Peyer's patch (tissue), 4 donors: ENCODE measurements around the gene PROZ. TPM values are rescaled to one million over a fixed set of nuclear protein-coding genes. Genes with fewer than 3 reads are reported as not detected.

Experiments
- DNase-seq, 3 donors: peaks; one replicate each; pipeline ENCODE4 v3.0.0-alpha.2; 2017 to 2019
- H3K27ac ChIP-seq, 4 donors: fragments of 200-600 bp; sonication (generic); one replicate each; pipeline ENCODE4 v1.5.1; 2016 to 2019
- H3K27me3 ChIP-seq, 2 donors: fragments of 200-600 bp; sonication (generic); one replicate each; pipeline ENCODE4 v1.5.1; 2019
- H3K36me3 ChIP-seq, 3 donors: fragments of 200-600 bp; sonication (generic); one replicate each; pipeline ENCODE4 v1.5.1; 2016 to 2019
- H3K4me1 ChIP-seq, 4 donors: fragments of 200-600 bp; sonication (generic); one replicate each; pipeline ENCODE4 v1.5.1; 2016 to 2019
- H3K4me3 ChIP-seq, 4 donors: fragments of 200-600 bp; sonication (generic); 1 replicate in 3 of 4; 2 replicates in 1 of 4; pipeline ENCODE4 v1.5.1; 2016 to 2019; ENCODE audit warnings: mild to moderate bottlenecking in 1 of 4
- H3K9me3 ChIP-seq, 4 donors: fragments of 200-600 bp; sonication (generic); one replicate each; pipeline ENCODE4 v1.5.1; 2016 to 2019; ENCODE audit warnings: mild to moderate bottlenecking in 1 of 4
- POLR2A ChIP-seq, 2 donors: fragments of 450-650 bp; IDR thresholded peaks; one replicate each; pipeline ENCODE4 v1.5.1; 2017; ENCODE audit warnings: antibody characterized with exemption in 2 of 2, mild to moderate bottlenecking in 2 of 2, moderate library complexity in 2 of 2
- total RNA-seq, 4 donors: library from RNA; depleted of rRNA; stranded (reverse); fragments of >200 nt; gene quantifications; one replicate each; pipeline ENCODE4 v1.1.0, GENCODE V29; 2016
- TF ChIP-seq, protein P1 (sequence below), 6 experiments: fragments of 450-650 bp in 4 of 6; fragments of 200-600 bp in 2 of 6; sonication (generic) in 1 of 6; IDR thresholded peaks; one replicate each; pipeline ENCODE4 v1.5.1; 2017 to 2019; ENCODE audit warnings: antibody characterized with exemption in 6 of 6, mild to moderate bottlenecking in 3 of 6, moderate library complexity in 1 of 6

PROZ gene
- total RNA-seq, 4 donors from 2014 or later, result 0.53 TPM; not detected in 3

- Histone ChIP-seq H3K4me3 (peak within 1 kb of the TSS in 2 of 4 donors; percentile 39 to 45), H3K27me3 (no peaks in the 10 kb centered on the region), H3K9me3 (no peaks in the 10 kb centered on the region), H3K27ac (peak within 1 kb of the TSS in 2 of 4 donors; percentile 44 to 55), H3K4me1 (peaks cover 0 to 5% (median 0%) of the 10 kb centered on the region in 4 donors), H3K36me3 (no peaks in the 10 kb centered on the region)
- peak; percentile 25 to 90 (median 89) for DNase-seq
- TF ChIP-seq POLR2A (IDR thresholded peaks at IDR 0.05), result peak; percentile 40 to 56
- TF ChIP-seq, protein P1, sequence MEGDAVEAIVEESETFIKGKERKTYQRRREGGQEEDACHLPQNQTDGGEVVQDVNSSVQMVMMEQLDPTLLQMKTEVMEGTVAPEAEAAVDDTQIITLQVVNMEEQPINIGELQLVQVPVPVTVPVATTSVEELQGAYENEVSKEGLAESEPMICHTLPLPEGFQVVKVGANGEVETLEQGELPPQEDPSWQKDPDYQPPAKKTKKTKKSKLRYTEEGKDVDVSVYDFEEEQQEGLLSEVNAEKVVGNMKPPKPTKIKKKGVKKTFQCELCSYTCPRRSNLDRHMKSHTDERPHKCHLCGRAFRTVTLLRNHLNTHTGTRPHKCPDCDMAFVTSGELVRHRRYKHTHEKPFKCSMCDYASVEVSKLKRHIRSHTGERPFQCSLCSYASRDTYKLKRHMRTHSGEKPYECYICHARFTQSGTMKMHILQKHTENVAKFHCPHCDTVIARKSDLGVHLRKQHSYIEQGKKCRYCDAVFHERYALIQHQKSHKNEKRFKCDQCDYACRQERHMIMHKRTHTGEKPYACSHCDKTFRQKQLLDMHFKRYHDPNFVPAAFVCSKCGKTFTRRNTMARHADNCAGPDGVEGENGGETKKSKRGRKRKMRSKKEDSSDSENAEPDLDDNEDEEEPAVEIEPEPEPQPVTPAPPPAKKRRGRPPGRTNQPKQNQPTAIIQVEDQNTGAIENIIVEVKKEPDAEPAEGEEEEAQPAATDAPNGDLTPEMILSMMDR (IDR thresholded peaks at IDR 0.05), result peak in 3 of 6 experiments; percentile 51 to 57 (median 53)
Observed at GRCh38 chr13:113122550-113123225, 35.8 kb upstream of the PROZ start, which contains the start of gene F10. Gene F10 (plus strand): TSS chr13:113122799. CDS start chr13:113122856, 57 bp downstream.

DNA sequence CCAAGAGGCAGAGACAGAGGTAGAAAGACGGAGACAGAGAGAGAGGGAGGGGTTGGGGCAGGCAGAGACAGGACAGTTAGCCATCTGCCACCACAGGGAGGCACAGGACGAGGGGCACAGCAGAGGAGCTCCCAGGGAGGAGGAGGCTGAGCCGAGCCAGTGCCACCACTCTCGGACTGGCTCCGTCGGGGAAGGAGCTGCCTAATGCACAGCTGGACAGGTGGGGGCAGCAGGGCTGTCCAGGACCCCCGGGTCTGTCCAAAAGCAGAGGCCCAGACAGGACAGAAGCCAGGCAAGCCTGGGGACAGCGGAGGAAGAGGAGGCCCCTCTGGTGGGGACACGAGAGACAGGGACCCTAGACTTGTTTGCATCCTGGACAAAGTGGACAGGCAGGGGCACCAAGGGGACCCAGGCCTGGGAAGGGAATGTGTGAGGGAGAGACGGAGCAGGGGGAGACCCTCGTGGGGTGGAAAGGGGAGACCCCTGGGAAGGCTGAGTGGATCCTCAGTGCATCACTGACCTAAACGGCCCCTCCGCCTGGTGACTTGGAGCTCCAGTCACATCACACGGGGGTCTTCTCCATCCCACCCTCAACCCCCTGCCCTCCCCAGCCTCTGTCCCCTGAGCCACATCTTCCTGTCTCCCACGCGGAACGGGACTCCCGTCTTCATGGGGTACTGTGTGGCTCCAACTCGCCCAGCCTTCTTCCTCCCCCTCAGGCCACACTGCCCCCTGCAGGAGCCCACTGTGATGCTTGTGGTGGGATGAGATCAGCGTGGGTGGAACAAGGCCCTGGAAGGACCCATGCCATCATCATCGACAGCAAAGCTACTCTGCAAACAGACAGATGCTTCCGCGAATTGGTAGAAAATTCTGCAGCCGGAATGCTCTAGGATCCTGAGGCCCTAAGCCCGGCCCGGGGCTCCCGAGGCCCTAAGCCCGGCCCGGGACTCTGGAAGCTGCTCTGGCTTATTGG, 34.9 kb upstream of the PROZ start:
- H3K27ac ChIP-seq, result peak overlapping the region in 2 of 4 donors; percentile 44 to 55
- TF ChIP-seq, protein P1 (IDR thresholded peaks at IDR 0.05), result no peak
- TF ChIP-seq POLR2A (IDR thresholded peaks at IDR 0.05), result no peak
- DNase-seq, result peak in 2 of 3 donors; percentile 42 to 43
- H3K9me3 ChIP-seq, result no peaks in the 10 kb centered on the region
- H3K4me1 ChIP-seq, result peaks cover 0 to 5% (median 0%) of the 10 kb centered on the region in 4 donors
- no peaks in the 10 kb centered on the region for H3K36me3 ChIP-seq
- H3K4me3 ChIP-seq, result peak overlapping the region in 2 of 4 donors; percentile 39 to 45
- no peaks in the 10 kb centered on the region for H3K27me3 ChIP-seq

DNA sequence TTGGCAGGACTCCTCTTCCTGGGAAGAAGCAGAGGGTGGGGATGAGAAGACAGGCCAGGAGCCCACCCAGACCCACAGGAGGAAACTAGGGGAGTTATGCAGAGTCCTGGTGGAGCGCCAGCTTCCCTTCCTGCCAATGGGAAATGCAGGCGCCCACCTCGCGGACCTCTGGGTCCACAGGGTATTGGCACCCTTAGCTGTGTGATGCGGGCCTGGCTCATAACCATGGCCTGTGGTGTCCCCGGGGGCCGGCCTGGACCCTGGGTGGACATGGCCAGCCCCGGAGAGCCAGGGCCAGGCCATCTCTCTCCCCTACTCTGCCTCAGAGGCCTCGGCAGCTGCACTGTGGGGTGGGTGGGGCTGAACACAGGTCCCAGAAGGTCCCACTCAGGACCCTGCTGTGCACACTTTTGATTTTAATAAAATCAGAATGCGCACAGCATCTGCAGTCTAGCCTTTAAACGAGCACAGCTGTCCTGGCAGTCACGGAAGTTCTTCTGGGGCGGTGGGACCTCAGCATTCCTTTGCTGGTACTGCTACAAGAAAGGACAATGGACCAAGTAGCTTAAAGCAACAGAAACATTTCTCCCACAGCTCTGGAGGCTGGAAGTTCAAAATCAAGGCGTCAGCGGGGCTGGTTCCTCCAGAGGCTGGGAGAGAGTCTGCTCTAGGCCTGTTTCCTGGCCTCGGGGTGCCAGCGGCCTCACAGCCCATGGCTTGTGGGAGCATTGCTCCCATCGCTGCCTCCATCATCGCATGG, 34.1 kb upstream of the PROZ start:
- Histone ChIP-seq H3K9me3 (no peaks in the 10 kb centered on the region), H3K27ac (no peak overlapping the region), H3K4me1 (peaks cover 0 to 5% (median 0%) of the 10 kb centered on the region in 4 donors), H3K4me3 (no peak overlapping the region), H3K27me3 (no peaks in the 10 kb centered on the region), H3K36me3 (no peaks in the 10 kb centered on the region)
- no peak for TF ChIP-seq POLR2A (IDR thresholded peaks at IDR 0.05)
- TF ChIP-seq, protein P1 (IDR thresholded peaks at IDR 0.05), result no peak
- DNase-seq, result peak in 2 of 3 donors; percentile 34 to 39

DNA sequence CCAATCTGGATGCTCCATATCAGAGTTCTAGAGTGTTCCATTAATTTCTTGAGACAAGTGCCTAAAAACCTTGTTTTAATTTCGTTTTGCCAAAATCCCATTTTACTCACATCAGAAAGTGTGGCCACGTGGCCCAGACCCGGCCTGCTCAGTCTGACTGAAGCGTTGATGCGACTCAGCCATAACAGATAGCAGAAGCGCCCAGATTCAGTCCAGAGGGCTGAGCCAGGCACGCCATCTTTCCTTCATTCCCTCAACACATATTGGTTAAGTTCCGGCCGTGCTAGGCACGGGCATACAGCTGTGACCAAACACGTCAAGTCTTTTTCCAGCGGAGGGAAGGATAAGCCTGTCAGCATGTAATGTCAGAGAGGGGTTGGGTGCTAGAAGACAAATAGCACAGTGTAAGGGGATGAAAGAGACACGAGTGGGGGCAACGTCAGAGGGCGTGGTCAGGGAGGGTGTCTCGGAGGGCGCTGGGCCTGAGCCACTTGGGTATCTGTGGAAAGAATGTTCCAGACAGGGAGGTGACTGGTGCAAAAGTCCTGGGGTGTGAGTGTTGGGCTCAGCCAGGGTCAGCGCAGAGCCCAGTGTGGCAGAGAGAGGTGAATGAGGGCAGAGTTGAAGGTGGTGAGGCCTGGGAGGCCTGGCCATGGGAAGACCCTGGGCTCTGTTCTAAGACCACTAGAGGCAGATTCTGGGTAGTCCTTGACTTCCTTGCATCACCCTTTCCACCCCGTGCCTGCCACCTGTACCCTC, 32.8 kb upstream of the PROZ start:
- DNase-seq, result peak in 1 of 3 donors; percentile 25
- no peak for TF ChIP-seq POLR2A (IDR thresholded peaks at IDR 0.05)
- TF ChIP-seq, protein P1 (IDR thresholded peaks at IDR 0.05), result no peak
- H3K4me3 ChIP-seq, result no peak overlapping the region
- H3K36me3 ChIP-seq, result no peaks in the 10 kb centered on the region
- H3K27ac ChIP-seq, result no peak overlapping the region
- peaks cover 0 to 5% (median 0%) of the 10 kb centered on the region in 4 donors for H3K4me1 ChIP-seq
- H3K27me3 ChIP-seq, result no peaks in the 10 kb centered on the region
- H3K9me3 ChIP-seq, result peaks cover 0 to 5% (median 0%) of the 10 kb centered on the region in 4 donors
